Measurements from ENCODE around the gene NID2. TPM values are rescaled to one million over a fixed set of nuclear protein-coding genes. Genes with fewer than 3 reads are reported as not detected.

The NID2 gene
- total and polyA plus RNA-seq, 2 experiments from 2014 or later: 179 to 538 TPM

- peaks cover 78% of the 10 kb centered on the region for H3K36me3 ChIP-seq
- no peaks in the 10 kb centered on the region for H3K9me3 ChIP-seq (ENCODE audit: low read depth)
- no peak for TF ChIP-seq CTCF (IDR thresholded peaks at IDR 0.05; ENCODE audit: low read depth, low read length)
Observed at GRCh38 chr14:52000696-52001095, 68.2 kb downstream of the NID2 start.

GRCh38 chr14:52000019-52000582 lies 68.8 kb downstream of the NID2 start:
- H3K36me3 ChIP-seq: peaks cover 76% of the 10 kb centered on the region
- no peak for DNase-seq (ENCODE audit: low read depth in 1 of 2, low spot score in 1 of 2)

More at GRCh38 chr14:52000696-52001095, 68.2 kb downstream of the NID2 start:
- Histone ChIP-seq H3K27ac (peak overlapping the region; percentile 94), H3K27me3 (no peaks in the 10 kb centered on the region), H3K4me3 (no peak overlapping the region), H3K4me1 (ENCODE audit: low read depth) (peaks cover 16% of the 10 kb centered on the region)
- no peak for DNase-seq (ENCODE audit: low read depth in 1 of 2, low spot score in 1 of 2)

GRCh38 chr14:51999084-51999483 lies 69.8 kb downstream of the NID2 start:
- Histone ChIP-seq H3K4me3 (no peak overlapping the region), H3K27ac (peak overlapping the region; percentile 94), H3K27me3 (no peaks in the 10 kb centered on the region), H3K4me1 (ENCODE audit: low read depth) (peaks cover 24% of the 10 kb centered on the region), H3K36me3 (peaks cover 65% of the 10 kb centered on the region), H3K9me3 (ENCODE audit: low read depth) (no peaks in the 10 kb centered on the region)
- no peak for TF ChIP-seq CTCF (IDR thresholded peaks at IDR 0.05; ENCODE audit: low read depth, low read length)
- no peak for DNase-seq (ENCODE audit: low read depth in 1 of 2, low spot score in 1 of 2)

More at GRCh38 chr14:52000019-52000582, 68.8 kb downstream of the NID2 start:
- Histone ChIP-seq H3K27ac (peak overlapping the region; percentile 94), H3K4me1 (ENCODE audit: low read depth) (peaks cover 19% of the 10 kb centered on the region), H3K27me3 (no peaks in the 10 kb centered on the region), H3K4me3 (no peak overlapping the region), H3K9me3 (ENCODE audit: low read depth) (no peaks in the 10 kb centered on the region)
- no peak for TF ChIP-seq CTCF (IDR thresholded peaks at IDR 0.05; ENCODE audit: low read depth, low read length)

GRCh38 chr14:51998348-51998747 lies 70.5 kb downstream of the NID2 start:
- no peaks in the 10 kb centered on the region for H3K27me3 ChIP-seq
- H3K36me3 ChIP-seq: peaks cover 58% of the 10 kb centered on the region
- TF ChIP-seq CTCF (IDR thresholded peaks at IDR 0.05; ENCODE audit: low read depth, low read length): no peak
- peaks cover 21% of the 10 kb centered on the region for H3K4me1 ChIP-seq (ENCODE audit: low read depth)
- no peak overlapping the region for H3K4me3 ChIP-seq
- no peak overlapping the region for H3K27ac ChIP-seq
- DNase-seq (ENCODE audit: low read depth in 1 of 2, low spot score in 1 of 2): no peak
- H3K9me3 ChIP-seq (ENCODE audit: low read depth): no peaks in the 10 kb centered on the region

GRCh38 chr14:51996148-51996746 lies 72.6 kb downstream of the NID2 start:
- peak; percentile 60 to 78 for DNase-seq (ENCODE audit: low read depth in 1 of 2, low spot score in 1 of 2)
- Histone ChIP-seq H3K36me3 (peaks cover 60% of the 10 kb centered on the region), H3K27me3 (no peaks in the 10 kb centered on the region), H3K27ac (peak overlapping the region; percentile 3), H3K4me1 (ENCODE audit: low read depth) (peaks cover 7% of the 10 kb centered on the region), H3K9me3 (ENCODE audit: low read depth) (no peaks in the 10 kb centered on the region), H3K4me3 (no peak overlapping the region)
- TF ChIP-seq CTCF (IDR thresholded peaks at IDR 0.05; ENCODE audit: low read depth, low read length): peak; percentile 67

Data from cardiac muscle cell (in vitro differentiated cells and primary cell).